HepG2 (cell line): ENCODE measurements around the gene AUH. TPM values are rescaled to one million over a fixed set of nuclear protein-coding genes. Genes with fewer than 3 reads are reported as not detected.

Experiments
- ATF2 ChIP-seq: sonication (generic); formaldehyde crosslinking; IDR thresholded peaks from 2 replicates; pipeline ENCODE4 v1.4.0; 2020; ENCODE audit warnings: missing genetic modification reagents
- CEBPG ChIP-seq: IDR thresholded peaks from 2 replicates; pipeline ENCODE4 v1.6.1; 2016
- DR1 ChIP-seq: sonication (generic); formaldehyde crosslinking; IDR thresholded peaks from 2 replicates; pipeline ENCODE4 v1.8.0; 2021; ENCODE audit warnings: mild to moderate bottlenecking, missing genetic modification reagents, inconsistent platforms
- HDAC1 ChIP-seq: sonication (generic); formaldehyde crosslinking; IDR thresholded peaks from 2 replicates; pipeline ENCODE4 v1.5.1; 2020; ENCODE audit warnings: mild to moderate bottlenecking, missing genetic modification reagents
- KDM5B ChIP-seq: sonication (generic); formaldehyde crosslinking; IDR thresholded peaks from 2 replicates; pipeline ENCODE4 v1.4.0; 2020; ENCODE audit warnings: missing genetic modification reagents, mild to moderate bottlenecking, borderline replicate concordance
- MAFF ChIP-seq: IDR thresholded peaks from 2 replicates; pipeline ENCODE4 v1.6.1; 2011; ENCODE audit warnings: low read depth, low read length, improper control_type of control experiment
- NCOR1 ChIP-seq: fragments of 200-600 bp; sonication (generic); IDR thresholded peaks from 2 replicates; pipeline ENCODE4 v1.7.0; 2017; ENCODE audit warnings: antibody characterized with exemption, low read length, borderline replicate concordance
- POGZ ChIP-seq: sonication (generic); formaldehyde crosslinking; IDR thresholded peaks from 2 replicates; pipeline ENCODE4 v1.4.0; 2020; ENCODE audit warnings: mild to moderate bottlenecking, missing genetic modification reagents
- SALL1 ChIP-seq: sonication (generic); formaldehyde crosslinking; IDR thresholded peaks from 2 replicates; pipeline ENCODE4 v1.8.0; 2022; ENCODE audit warnings: mild to moderate bottlenecking, missing genetic modification reagents
- SPEN ChIP-seq: sonication (generic); formaldehyde crosslinking; IDR thresholded peaks from 2 replicates; pipeline ENCODE4 v1.5.1; 2020; ENCODE audit warnings: low read depth, mild to moderate bottlenecking, missing genetic modification reagents
- TEAD3 ChIP-seq: optimal IDR thresholded peaks from 2 replicates; pipeline ENCODE3; 2016; ENCODE audit warnings: borderline replicate concordance
- ZNF503 ChIP-seq: sonication (generic); formaldehyde crosslinking; IDR thresholded peaks from 2 replicates; pipeline ENCODE4 v1.4.0; 2020; ENCODE audit warnings: missing genetic modification reagents
- ZNF749 ChIP-seq: sonication (generic); formaldehyde crosslinking; IDR thresholded peaks from 2 replicates; pipeline ENCODE4 v1.8.0; 2022; ENCODE audit warnings: mild to moderate bottlenecking, missing genetic modification reagents, moderate library complexity, borderline replicate concordance
- ZNF792 ChIP-seq: IDR thresholded peaks from 2 replicates; pipeline ENCODE4 v1.6.1; 2016
- polyA plus RNA-seq, 8 experiments: library from polyadenylated mRNA; depleted of rRNA in 3 of 8; stranded (reverse) in 7 of 8; unstranded in 1 of 8; fragments of >200 nt; fragmentation: Illumina TruSeq in 4 of 8; extraction: Trizol in 4 of 8; gene quantifications; 2 replicates each; pipeline versions ENCODE4 v1.2.1 to v1.2.3, GENCODE V29; 2011 to 2016; ENCODE audit warnings: low read depth in 4 of 8, missing spikeins in 1 of 8, mixed read lengths in 1 of 8; ENCODE audit not compliant: insufficient read depth in 1 of 8
- total RNA-seq, 5 experiments: library from RNA; depleted of rRNA; stranded (reverse); fragments of >200 nt; fragmentation: Illumina TruSeq; extraction: Trizol; gene quantifications; 2 replicates each; pipeline ENCODE4 v1.2.3, GENCODE V29; 2016; ENCODE audit warnings: low read depth in 1 of 5
- TF ChIP-seq, protein P1 (sequence below): sonication (generic); formaldehyde crosslinking; IDR thresholded peaks from 2 replicates; pipeline ENCODE4 v1.5.0; 2020; ENCODE audit warnings: mild to moderate bottlenecking, missing genetic modification reagents, borderline replicate concordance
- TF ChIP-seq, protein P2 (sequence below): IDR thresholded peaks from 2 replicates; pipeline ENCODE4 v1.6.1; 2018; ENCODE audit warnings: missing genetic modification reagents
- TF ChIP-seq, protein P3 (sequence below): sonication (generic); formaldehyde crosslinking; IDR thresholded peaks from 2 replicates; pipeline ENCODE4 v1.4.0; 2020; ENCODE audit warnings: missing genetic modification reagents
- TF ChIP-seq, protein P4 (sequence below): sonication (generic); formaldehyde crosslinking; IDR thresholded peaks from 2 replicates; pipeline ENCODE4 v1.4.0; 2020; ENCODE audit warnings: mild to moderate bottlenecking, missing genetic modification reagents

AUH gene
- total and polyA plus RNA-seq, 2 of the 13 experiments (the other 11 are each of a cell fraction or from before 2014, with no cell fraction given), result 25.8 to 31.9 TPM

DNA sequence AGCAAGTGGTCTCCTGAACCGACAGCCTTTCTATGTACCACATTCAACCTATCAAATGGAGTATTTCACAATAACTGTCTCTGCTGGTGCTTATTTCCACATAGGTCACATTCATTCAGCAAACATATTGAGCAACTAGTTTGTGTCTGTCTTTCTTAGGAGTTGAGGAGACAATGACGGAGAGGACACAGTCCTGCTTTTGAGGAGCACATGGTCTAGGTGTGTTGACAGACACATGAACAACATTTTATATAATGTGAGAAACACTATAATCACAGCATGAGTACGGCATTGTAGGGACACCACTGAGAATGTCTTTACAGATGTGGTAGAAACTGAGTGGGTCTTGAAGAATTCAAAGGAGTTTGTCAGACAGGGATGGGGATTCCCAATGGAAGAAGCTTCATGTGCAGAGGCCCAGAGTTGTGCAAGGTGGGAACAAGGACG, 33.4 kb upstream of the AUH start (continued):
- TF ChIP-seq, protein P1, sequence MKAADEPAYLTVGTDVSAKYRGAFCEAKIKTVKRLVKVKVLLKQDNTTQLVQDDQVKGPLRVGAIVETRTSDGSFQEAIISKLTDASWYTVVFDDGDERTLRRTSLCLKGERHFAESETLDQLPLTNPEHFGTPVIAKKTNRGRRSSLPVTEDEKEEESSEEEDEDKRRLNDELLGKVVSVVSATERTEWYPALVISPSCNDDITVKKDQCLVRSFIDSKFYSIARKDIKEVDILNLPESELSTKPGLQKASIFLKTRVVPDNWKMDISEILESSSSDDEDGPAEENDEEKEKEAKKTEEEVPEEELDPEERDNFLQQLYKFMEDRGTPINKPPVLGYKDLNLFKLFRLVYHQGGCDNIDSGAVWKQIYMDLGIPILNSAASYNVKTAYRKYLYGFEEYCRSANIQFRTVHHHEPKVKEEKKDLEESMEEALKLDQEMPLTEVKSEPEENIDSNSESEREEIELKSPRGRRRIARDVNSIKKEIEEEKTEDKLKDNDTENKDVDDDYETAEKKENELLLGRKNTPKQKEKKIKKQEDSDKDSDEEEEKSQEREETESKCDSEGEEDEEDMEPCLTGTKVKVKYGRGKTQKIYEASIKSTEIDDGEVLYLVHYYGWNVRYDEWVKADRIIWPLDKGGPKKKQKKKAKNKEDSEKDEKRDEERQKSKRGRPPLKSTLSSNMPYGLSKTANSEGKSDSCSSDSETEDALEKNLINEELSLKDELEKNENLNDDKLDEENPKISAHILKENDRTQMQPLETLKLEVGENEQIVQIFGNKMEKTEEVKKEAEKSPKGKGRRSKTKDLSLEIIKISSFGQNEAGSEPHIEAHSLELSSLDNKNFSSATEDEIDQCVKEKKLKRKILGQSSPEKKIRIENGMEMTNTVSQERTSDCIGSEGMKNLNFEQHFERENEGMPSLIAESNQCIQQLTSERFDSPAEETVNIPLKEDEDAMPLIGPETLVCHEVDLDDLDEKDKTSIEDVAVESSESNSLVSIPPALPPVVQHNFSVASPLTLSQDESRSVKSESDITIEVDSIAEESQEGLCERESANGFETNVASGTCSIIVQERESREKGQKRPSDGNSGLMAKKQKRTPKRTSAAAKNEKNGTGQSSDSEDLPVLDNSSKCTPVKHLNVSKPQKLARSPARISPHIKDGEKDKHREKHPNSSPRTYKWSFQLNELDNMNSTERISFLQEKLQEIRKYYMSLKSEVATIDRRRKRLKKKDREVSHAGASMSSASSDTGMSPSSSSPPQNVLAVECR (CRISPR knock-in tag), result peak; percentile 58; the same call in 1 of the 2 replicates
- TF ChIP-seq HDAC1 (CRISPR knock-in tag), result peak; percentile 83
- peak; percentile 78 for TF ChIP-seq ZNF792 (CRISPR knock-in tag)
- TF ChIP-seq, protein P2, sequence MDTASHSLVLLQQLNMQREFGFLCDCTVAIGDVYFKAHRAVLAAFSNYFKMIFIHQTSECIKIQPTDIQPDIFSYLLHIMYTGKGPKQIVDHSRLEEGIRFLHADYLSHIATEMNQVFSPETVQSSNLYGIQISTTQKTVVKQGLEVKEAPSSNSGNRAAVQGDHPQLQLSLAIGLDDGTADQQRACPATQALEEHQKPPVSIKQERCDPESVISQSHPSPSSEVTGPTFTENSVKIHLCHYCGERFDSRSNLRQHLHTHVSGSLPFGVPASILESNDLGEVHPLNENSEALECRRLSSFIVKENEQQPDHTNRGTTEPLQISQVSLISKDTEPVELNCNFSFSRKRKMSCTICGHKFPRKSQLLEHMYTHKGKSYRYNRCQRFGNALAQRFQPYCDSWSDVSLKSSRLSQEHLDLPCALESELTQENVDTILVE, result peak; percentile 81; the same call in 1 of the 2 replicates
- no peak for TF ChIP-seq KDM5B
- TF ChIP-seq TEAD3, result peak; percentile 76
- peak; percentile 86 for TF ChIP-seq POGZ (CRISPR knock-in tag)
- peak; percentile 72 for TF ChIP-seq ZNF503 (CRISPR knock-in tag)
- 0 out of 2 replicates have a peak, but pooled peaks have one; percentile 23 for TF ChIP-seq SPEN (CRISPR knock-in tag)
- no peak for TF ChIP-seq DR1
- TF ChIP-seq, protein P3, sequence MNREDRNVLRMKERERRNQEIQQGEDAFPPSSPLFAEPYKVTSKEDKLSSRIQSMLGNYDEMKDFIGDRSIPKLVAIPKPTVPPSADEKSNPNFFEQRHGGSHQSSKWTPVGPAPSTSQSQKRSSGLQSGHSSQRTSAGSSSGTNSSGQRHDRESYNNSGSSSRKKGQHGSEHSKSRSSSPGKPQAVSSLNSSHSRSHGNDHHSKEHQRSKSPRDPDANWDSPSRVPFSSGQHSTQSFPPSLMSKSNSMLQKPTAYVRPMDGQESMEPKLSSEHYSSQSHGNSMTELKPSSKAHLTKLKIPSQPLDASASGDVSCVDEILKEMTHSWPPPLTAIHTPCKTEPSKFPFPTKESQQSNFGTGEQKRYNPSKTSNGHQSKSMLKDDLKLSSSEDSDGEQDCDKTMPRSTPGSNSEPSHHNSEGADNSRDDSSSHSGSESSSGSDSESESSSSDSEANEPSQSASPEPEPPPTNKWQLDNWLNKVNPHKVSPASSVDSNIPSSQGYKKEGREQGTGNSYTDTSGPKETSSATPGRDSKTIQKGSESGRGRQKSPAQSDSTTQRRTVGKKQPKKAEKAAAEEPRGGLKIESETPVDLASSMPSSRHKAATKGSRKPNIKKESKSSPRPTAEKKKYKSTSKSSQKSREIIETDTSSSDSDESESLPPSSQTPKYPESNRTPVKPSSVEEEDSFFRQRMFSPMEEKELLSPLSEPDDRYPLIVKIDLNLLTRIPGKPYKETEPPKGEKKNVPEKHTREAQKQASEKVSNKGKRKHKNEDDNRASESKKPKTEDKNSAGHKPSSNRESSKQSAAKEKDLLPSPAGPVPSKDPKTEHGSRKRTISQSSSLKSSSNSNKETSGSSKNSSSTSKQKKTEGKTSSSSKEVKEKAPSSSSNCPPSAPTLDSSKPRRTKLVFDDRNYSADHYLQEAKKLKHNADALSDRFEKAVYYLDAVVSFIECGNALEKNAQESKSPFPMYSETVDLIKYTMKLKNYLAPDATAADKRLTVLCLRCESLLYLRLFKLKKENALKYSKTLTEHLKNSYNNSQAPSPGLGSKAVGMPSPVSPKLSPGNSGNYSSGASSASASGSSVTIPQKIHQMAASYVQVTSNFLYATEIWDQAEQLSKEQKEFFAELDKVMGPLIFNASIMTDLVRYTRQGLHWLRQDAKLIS, result no peak
- TF ChIP-seq ATF2, result peak; percentile 88
- no peak for TF ChIP-seq MAFF
- no peak for TF ChIP-seq ZNF749
- TF ChIP-seq SALL1 (CRISPR knock-in tag), result peak; percentile 79; the same call in 1 of the 2 replicates
- TF ChIP-seq, protein P4, sequence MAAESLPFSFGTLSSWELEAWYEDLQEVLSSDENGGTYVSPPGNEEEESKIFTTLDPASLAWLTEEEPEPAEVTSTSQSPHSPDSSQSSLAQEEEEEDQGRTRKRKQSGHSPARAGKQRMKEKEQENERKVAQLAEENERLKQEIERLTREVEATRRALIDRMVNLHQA, result no peak
- peak; percentile 100 for TF ChIP-seq CEBPG (CRISPR knock-in tag)
- peak; percentile 95 for TF ChIP-seq NCOR1
